GM21786 (cell line): Measurements from ENCODE around the gene ACSL5.
A peak's percentile ranks its signal among the peaks of the same experiment; 100 is the strongest.

Experiments
- ATAC-seq: cut with Tn5 transposase; IDR thresholded peaks from one replicate; pipeline ENCODE4 v1.9.1; 2021; ENCODE audit not compliant: unreplicated experiment

The ACSL5 gene

GRCh38 chr10:112409299-112409698 lies 35.4 kb downstream of the ACSL5 start:
- no peak for ATAC-seq

- no peak for ATAC-seq
Measured at GRCh38 chr10:112409755-112410154, 35.8 kb downstream of the ACSL5 start.

GRCh38 chr10:112412696-112413095 lies 38.8 kb downstream of the ACSL5 start:
- ATAC-seq, result no peak

GRCh38 chr10:112421731-112422130 lies 47.8 kb downstream of the ACSL5 start:
- ATAC-seq, result no peak

- ATAC-seq, result no peak
Measured at GRCh38 chr10:112424651-112425050, 50.7 kb downstream of the ACSL5 start.

- no peak for ATAC-seq
Measured at GRCh38 chr10:112426111-112426510, 52.2 kb downstream of the ACSL5 start.

- ATAC-seq, result no peak
Measured at GRCh38 chr10:112429147-112429546, 55.2 kb downstream of the ACSL5 start.

- ATAC-seq, result no peak
Measured at GRCh38 chr10:112429654-112430230, 55.8 kb downstream of the ACSL5 start.

- no peak for ATAC-seq
Measured at GRCh38 chr10:112433136-112433535, 59.2 kb downstream of the ACSL5 start.

GRCh38 chr10:112434988-112435619 lies 61.2 kb downstream of the ACSL5 start:
- no peak for ATAC-seq

GRCh38 chr10:112438356-112438755 lies 64.4 kb downstream of the ACSL5 start:
- no peak for ATAC-seq

GRCh38 chr10:112441520-112441919 lies 67.6 kb downstream of the ACSL5 start:
- no peak for ATAC-seq

GRCh38 chr10:112442063-112442462 lies 68.1 kb downstream of the ACSL5 start:
- no peak for ATAC-seq

GRCh38 chr10:112446055-112446854 lies 72.3 kb downstream of the ACSL5 start:
- ATAC-seq, result no peak

GRCh38 chr10:112446855-112447619 lies 73.1 kb downstream of the ACSL5 start, which contains the start of the genes VTI1A and ZDHHC6:
Gene VTI1A (plus strand): TSS chr10:112447215. CDS start chr10:112447374, 159 bp downstream.
Gene ZDHHC6 (minus strand): TSS chr10:112446914. CDS start chr10:112445436, 1,478 bp downstream.
- peak; percentile 93 for ATAC-seq

- no peak for ATAC-seq
Measured at GRCh38 chr10:112447620-112447928, 73.7 kb downstream of the ACSL5 start.

GRCh38 chr10:112448888-112449287 lies 75.0 kb downstream of the ACSL5 start:
- no peak for ATAC-seq

GRCh38 chr10:112454910-112455779 lies 81.2 kb downstream of the ACSL5 start:
- ATAC-seq, result no peak

GRCh38 chr10:112456533-112456932 lies 82.6 kb downstream of the ACSL5 start:
- ATAC-seq, result no peak

- ATAC-seq, result no peak
Measured at GRCh38 chr10:112460366-112460765, 86.5 kb downstream of the ACSL5 start.
